Epithelial cell of esophagus (primary cell): ENCODE results near the gene RAD51AP1.

Experiments used
- DNase-seq: peaks from one replicate; pipeline ENCODE4 v3.0.0; 2010; ENCODE audit warnings: low read depth
- H3K4me3 ChIP-seq: 2 replicates; pipeline ENCODE4 v1.5.1; 2011; ENCODE audit warnings: mild to moderate bottlenecking, low read length, control low read depth
- TF ChIP-seq, protein P1 (sequence below): IDR thresholded peaks from 2 replicates; pipeline ENCODE4 v1.5.1; 2011; ENCODE audit warnings: low read depth, mild to moderate bottlenecking, low read length, control low read depth, inconsistent platforms; ENCODE audit not compliant: insufficient read depth; ENCODE audit errors: missing control alignments

Gene RAD51AP1

DNA sequence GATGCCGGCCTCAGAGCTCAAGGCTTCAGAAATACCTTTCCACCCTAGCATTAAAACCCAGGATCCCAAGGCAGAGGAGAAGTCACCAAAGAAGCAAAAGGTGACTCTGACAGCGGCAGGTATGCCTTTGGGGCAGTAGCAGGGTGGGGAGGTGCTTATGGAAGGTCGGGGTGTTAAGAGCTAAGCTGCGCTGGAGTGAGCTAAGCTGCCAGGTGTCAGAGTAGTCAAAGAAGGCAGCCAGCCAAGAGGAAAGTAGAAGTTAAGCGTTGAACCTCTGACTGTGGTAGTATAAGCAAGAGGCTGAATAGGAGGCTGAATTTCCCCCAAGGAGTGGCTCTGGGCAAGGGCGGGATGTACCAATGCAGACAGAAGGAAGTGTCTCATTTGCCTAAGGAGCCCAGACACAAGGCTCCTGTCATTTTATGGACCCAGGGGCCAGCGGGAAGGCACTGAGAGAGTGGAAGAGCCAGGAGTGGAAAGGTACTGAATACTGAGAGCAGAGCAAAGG, 52.5 kb downstream of the RAD51AP1 start:
- no peak overlapping the region for H3K4me3 ChIP-seq
- TF ChIP-seq, protein P1, sequence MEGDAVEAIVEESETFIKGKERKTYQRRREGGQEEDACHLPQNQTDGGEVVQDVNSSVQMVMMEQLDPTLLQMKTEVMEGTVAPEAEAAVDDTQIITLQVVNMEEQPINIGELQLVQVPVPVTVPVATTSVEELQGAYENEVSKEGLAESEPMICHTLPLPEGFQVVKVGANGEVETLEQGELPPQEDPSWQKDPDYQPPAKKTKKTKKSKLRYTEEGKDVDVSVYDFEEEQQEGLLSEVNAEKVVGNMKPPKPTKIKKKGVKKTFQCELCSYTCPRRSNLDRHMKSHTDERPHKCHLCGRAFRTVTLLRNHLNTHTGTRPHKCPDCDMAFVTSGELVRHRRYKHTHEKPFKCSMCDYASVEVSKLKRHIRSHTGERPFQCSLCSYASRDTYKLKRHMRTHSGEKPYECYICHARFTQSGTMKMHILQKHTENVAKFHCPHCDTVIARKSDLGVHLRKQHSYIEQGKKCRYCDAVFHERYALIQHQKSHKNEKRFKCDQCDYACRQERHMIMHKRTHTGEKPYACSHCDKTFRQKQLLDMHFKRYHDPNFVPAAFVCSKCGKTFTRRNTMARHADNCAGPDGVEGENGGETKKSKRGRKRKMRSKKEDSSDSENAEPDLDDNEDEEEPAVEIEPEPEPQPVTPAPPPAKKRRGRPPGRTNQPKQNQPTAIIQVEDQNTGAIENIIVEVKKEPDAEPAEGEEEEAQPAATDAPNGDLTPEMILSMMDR, result no peak
- no peak for DNase-seq

DNA sequence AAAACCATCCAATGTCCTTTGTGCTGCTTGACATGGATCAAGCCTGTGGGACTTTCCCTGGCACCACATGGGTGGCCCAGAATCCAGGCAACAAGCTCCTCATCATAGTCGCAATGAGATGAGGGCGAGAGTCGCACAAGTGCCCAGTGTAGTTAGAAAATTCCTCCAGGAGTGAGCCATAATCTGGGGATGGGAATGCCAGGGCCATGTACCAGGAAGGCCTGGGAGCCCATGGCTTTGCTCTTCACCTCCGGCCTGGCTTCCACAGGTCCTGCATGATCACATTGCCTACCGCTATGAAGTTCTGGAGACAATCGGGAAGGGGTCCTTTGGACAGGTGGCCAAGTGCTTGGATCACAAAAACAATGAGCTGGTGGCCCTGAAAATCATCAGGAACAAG, 57.2 kb downstream of the RAD51AP1 start:
- no peak for DNase-seq
- H3K4me3 ChIP-seq, result no peak overlapping the region
- TF ChIP-seq, protein P1, result no peak

DNA sequence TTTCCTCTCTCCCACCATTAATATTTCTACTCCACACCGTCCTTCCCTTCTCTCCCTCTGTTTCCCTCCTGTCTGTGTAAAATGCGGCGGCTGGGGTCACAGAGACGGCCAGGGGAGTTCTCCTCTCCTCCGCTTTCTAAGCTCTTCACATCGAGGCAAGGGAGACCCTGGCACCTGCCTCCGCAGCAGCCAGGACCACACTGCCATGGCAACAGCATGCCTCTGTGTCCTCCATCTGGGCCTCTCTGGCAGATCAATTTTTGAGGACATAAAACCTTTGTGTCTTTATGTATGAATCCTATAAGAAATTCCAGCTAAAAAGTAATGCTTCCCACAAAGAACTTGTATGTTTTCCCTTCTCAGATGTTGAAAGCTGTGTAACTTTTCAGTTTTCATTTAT, 64.7 kb downstream of the RAD51AP1 start:
- TF ChIP-seq, protein P1, result no peak
- H3K4me3 ChIP-seq, result no peak overlapping the region
- no peak for DNase-seq

DNA sequence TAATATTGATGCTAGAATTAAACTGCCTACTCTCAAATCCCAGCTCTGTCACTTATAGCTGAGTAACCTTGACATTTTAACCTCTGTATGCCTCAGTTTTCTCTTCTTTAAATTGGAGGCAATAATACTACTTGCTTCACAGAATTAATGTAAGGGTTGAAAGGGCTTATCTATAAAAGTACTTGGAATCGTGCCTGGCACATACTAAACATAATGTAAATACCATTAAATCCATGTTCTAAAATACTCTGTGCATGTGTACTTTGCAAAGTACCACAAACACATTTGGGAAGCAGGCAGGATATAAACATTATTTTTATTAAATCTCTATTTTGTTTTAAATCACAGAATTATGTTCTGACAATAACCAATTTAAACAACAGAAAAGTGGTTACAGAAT, 65.3 kb downstream of the RAD51AP1 start:
- TF ChIP-seq, protein P1, result no peak
- no peak for DNase-seq
- H3K4me3 ChIP-seq, result no peak overlapping the region

DNA sequence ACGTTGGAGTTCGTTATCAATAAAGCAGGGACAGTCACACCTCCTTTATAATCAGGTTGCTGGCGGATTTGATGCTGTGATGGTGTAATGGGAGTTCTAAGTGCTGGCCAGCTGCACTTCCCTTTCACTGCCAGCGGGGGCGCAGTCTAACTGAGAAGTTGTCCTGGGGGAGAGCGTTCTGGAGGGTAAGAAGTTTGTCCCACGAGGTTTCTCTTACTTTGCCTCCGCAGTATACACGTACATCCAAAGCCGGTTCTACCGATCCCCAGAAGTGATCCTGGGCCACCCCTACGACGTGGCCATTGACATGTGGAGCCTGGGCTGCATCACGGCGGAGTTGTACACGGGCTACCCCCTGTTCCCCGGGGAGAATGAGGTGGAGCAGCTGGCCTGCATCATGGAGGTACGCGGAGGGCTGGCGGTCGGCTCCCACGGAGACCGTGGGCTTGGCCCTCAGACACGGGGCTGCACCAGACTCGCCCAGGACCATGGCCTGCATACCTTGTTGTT, 66.0 kb downstream of the RAD51AP1 start:
- peak overlapping the region; percentile 89 for H3K4me3 ChIP-seq
- TF ChIP-seq, protein P1, result peak; percentile 99
- DNase-seq, result peak; percentile 91

DNA sequence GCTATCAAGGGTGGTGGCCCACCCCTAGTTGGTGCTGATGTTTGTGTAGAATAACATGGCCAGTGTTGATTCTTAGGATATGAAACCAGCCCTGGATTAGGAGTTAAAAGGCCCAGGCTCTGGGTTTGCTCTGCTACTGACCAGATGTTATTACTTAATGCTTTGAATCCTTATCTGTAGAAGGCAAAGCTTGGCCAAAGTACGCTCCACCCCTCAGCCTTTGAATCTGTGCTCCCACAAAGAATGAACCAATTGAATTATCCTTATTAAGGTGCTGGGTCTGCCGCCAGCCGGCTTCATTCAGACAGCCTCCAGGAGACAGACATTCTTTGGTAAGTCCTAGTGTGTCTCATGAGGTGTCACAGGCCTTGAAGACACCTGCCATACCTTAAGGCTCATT, 68.4 kb downstream of the RAD51AP1 start:
- TF ChIP-seq, protein P1, result no peak
- H3K4me3 ChIP-seq, result no peak overlapping the region
- DNase-seq, result no peak

DNA sequence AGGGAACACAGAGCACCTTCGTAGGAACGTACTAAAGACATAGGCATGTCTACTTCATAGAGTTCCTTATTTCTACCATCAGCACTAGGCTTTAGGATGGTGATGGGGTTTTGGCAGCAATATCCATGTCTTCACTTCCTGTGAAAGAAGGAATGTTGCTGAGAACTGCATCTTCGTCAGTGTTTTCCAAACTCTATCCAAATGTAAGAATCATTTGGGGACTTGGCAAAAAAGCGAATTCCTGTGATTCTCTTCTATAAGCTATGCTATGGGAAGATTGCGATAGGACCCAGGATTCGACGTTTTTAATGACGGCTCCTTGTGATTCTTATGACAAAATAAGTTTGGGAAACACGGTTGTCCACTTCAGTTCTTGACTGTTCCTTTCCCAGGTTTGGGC, 70.4 kb downstream of the RAD51AP1 start:
- DNase-seq, result no peak
- TF ChIP-seq, protein P1, result no peak
- no peak overlapping the region for H3K4me3 ChIP-seq
